ENCODE results near the gene USP1. TPM values are rescaled to one million over a fixed set of nuclear protein-coding genes. Genes with fewer than 3 reads are reported as not detected.

The USP1 gene
- total and polyA plus RNA-seq, 10 of the 15 experiments (the other 5 are each of a cell fraction or from before 2014, with no cell fraction given): 25.6 to 77.9 (median 48.1) TPM

DNA sequence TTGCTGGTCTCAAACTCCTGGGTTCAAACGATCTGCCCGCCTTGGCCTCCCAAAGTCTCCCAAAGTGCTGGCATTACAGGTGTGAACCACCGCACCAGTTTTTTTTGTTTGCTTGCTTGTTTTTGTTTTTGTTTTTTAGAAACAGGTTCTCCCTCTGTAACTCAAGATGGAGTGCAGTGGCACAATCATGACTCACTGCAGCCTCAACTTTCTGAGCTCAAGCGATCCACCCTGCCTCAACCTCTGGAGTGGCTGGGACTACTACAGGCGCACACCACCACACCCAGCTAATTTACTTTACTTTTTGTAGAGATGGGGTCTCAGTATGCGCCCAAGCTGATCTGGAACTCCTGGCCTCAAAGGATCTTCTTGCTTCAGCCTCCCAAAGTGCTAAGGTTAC lies 47.3 kb upstream of the USP1 start:
- Histone ChIP-seq H3K9ac (ENCODE audit: control insufficient read depth, insufficient read depth, low read length) (no peak overlapping the region), H3K27me3 (replicated peaks in 1 of 2; ENCODE audit: control insufficient read depth in 2 of 2, insufficient read depth in 2 of 2, low read length in 1 of 2) (no peaks in the 10 kb centered on the region; a peak in 1 of 4 replicates), H3K79me2 (ENCODE audit: control insufficient read depth, insufficient read depth, low read length) (no peaks in the 10 kb centered on the region), H3K4me1 (ENCODE audit: control insufficient read depth, insufficient read depth, low read length) (no peaks in the 10 kb centered on the region), H3K9me3 (replicated peaks; ENCODE audit: control insufficient read depth, insufficient read depth, low read length) (no peaks in the 10 kb centered on the region), H4K20me1 (ENCODE audit: control insufficient read depth, insufficient read depth) (no peaks in the 10 kb centered on the region), H2AFZ (ENCODE audit: control insufficient read depth, low read depth, low read length) (no peak overlapping the region), H3K27ac (ENCODE audit: control insufficient read depth, insufficient read depth) (no peak overlapping the region), H3K4me2 (ENCODE audit: control insufficient read depth, insufficient read depth) (no peak overlapping the region), H3K36me3 (ENCODE audit: control insufficient read depth in 2 of 2, insufficient read depth in 2 of 2, low read length in 1 of 2) (no peaks in the 10 kb centered on the region), H3K4me3 (no peak overlapping the region)
- SMC1A ChIA-PET (ENCODE audit: uncharacterized antibody, unreplicated experiment): no interaction called here
- POLR2A ChIA-PET: no interaction called here
- no TSS peak for BruUV-seq (replicated peaks)
- CTCF ChIA-PET: interaction anchor here (0.9 to 1.5 kb wide), 2 partner anchors 13 to 16 kb away, joined by 4 read pairs; no protein-coding TSS in a partner anchor
- 42% methylated on average over 6 of the region's 6 CpGs for WGBS (ENCODE audit: insufficient coverage, insufficient replicate concordance, low lambda C conversion rate, missing lambda C conversion rate)
- intact Hi-C loops (cut with micrococcal nuclease; ENCODE audit: unreplicated experiment) (no loop called here), in situ Hi-C loops (cut with MboI) (no loop called here)
- no peak for FAIRE-seq
- RAD21 ChIA-PET (ENCODE audit: unreplicated experiment): no interaction called here
- no peak for DNase-seq (ENCODE audit: low read depth, low spot score)
- no peak for ATAC-seq
- TF ChIP-seq, protein P1, sequence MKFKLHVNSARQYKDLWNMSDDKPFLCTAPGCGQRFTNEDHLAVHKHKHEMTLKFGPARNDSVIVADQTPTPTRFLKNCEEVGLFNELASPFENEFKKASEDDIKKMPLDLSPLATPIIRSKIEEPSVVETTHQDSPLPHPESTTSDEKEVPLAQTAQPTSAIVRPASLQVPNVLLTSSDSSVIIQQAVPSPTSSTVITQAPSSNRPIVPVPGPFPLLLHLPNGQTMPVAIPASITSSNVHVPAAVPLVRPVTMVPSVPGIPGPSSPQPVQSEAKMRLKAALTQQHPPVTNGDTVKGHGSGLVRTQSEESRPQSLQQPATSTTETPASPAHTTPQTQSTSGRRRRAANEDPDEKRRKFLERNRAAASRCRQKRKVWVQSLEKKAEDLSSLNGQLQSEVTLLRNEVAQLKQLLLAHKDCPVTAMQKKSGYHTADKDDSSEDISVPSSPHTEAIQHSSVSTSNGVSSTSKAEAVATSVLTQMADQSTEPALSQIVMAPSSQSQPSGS (IDR thresholded peaks at IDR 0.05; ENCODE audit: low read length): no peak
- TF ChIP-seq PAX8 (IDR thresholded peaks at IDR 0.05) (no peak), TCF12 (IDR thresholded peaks at IDR 0.05; ENCODE audit: low read depth, low read length) (no peak), STAT1 (conservative IDR thresholded peaks at IDR 0.05) (no peak), RELA (IDR thresholded peaks at IDR 0.05; ENCODE audit: borderline replicate concordance, partially characterized antibody) (no peak), ZBED1 (IDR thresholded peaks at IDR 0.05; ENCODE audit: borderline replicate concordance) (no peak), LARP7 (IDR thresholded peaks at IDR 0.05) (no peak), GABPA (IDR thresholded peaks at IDR 0.05; ENCODE audit: low read depth) (no peak), NFYA (IDR thresholded peaks at IDR 0.05; ENCODE audit: borderline replicate concordance, low read depth, low read length) (no peak), POLR2AphosphoS5 (IDR thresholded peaks at IDR 0.05; ENCODE audit: low read length) (no peak), MEF2B (IDR thresholded peaks at IDR 0.05; ENCODE audit: partially characterized antibody, poor library complexity, severe bottlenecking) (no peak), NR2C2 (IDR thresholded peaks at IDR 0.05; ENCODE audit: borderline replicate concordance, control insufficient read depth, insufficient read length, low read depth) (no peak), MTA2 (IDR thresholded peaks at IDR 0.05; ENCODE audit: low read depth) (no peak), NBN (IDR thresholded peaks at IDR 0.05) (no peak), SUPT20H (IDR thresholded peaks at IDR 0.05; ENCODE audit: borderline replicate concordance, control insufficient read depth, low read depth, low read length) (no peak), KAT2A (conservative IDR thresholded peaks at IDR 0.05; ENCODE audit: control insufficient read depth, low read depth, low read length) (no peak)
- TF ChIP-seq, protein P2, sequence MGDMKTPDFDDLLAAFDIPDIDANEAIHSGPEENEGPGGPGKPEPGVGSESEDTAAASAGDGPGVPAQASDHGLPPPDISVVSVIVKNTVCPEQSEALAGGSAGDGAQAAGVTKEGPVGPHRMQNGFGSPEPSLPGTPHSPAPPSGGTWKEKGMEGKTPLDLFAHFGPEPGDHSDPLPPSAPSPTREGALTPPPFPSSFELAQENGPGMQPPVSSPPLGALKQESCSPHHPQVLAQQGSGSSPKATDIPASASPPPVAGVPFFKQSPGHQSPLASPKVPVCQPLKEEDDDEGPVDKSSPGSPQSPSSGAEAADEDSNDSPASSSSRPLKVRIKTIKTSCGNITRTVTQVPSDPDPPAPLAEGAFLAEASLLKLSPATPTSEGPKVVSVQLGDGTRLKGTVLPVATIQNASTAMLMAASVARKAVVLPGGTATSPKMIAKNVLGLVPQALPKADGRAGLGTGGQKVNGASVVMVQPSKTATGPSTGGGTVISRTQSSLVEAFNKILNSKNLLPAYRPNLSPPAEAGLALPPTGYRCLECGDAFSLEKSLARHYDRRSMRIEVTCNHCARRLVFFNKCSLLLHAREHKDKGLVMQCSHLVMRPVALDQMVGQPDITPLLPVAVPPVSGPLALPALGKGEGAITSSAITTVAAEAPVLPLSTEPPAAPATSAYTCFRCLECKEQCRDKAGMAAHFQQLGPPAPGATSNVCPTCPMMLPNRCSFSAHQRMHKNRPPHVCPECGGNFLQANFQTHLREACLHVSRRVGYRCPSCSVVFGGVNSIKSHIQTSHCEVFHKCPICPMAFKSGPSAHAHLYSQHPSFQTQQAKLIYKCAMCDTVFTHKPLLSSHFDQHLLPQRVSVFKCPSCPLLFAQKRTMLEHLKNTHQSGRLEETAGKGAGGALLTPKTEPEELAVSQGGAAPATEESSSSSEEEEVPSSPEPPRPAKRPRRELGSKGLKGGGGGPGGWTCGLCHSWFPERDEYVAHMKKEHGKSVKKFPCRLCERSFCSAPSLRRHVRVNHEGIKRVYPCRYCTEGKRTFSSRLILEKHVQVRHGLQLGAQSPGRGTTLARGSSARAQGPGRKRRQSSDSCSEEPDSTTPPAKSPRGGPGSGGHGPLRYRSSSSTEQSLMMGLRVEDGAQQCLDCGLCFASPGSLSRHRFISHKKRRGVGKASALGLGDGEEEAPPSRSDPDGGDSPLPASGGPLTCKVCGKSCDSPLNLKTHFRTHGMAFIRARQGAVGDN (IDR thresholded peaks at IDR 0.05): no peak
- TF ChIP-seq, protein P3, sequence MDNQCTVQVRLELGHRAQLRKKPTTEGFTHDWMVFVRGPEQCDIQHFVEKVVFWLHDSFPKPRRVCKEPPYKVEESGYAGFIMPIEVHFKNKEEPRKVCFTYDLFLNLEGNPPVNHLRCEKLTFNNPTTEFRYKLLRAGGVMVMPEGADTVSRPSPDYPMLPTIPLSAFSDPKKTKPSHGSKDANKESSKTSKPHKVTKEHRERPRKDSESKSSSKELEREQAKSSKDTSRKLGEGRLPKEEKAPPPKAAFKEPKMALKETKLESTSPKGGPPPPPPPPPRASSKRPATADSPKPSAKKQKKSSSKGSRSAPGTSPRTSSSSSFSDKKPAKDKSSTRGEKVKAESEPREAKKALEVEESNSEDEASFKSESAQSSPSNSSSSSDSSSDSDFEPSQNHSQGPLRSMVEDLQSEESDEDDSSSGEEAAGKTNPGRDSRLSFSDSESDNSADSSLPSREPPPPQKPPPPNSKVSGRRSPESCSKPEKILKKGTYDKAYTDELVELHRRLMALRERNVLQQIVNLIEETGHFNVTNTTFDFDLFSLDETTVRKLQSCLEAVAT (IDR thresholded peaks at IDR 0.05): no peak
- TF ChIP-seq, protein P4, sequence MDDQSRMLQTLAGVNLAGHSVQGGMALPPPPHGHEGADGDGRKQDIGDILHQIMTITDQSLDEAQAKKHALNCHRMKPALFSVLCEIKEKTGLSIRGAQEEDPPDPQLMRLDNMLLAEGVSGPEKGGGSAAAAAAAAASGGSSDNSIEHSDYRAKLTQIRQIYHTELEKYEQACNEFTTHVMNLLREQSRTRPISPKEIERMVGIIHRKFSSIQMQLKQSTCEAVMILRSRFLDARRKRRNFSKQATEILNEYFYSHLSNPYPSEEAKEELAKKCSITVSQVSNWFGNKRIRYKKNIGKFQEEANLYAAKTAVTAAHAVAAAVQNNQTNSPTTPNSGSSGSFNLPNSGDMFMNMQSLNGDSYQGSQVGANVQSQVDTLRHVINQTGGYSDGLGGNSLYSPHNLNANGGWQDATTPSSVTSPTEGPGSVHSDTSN (IDR thresholded peaks at IDR 0.05; ENCODE audit: insufficient replicate concordance, low read depth, low read length): no peak
